Adrenal gland (tissue), 12 donors: ENCODE measurements around the gene RGS17. TPM values are rescaled to one million over a fixed set of nuclear protein-coding genes. Genes with fewer than 3 reads are reported as not detected.

Experiments
- DNase-seq, 7 donors: peaks; one replicate each; pipeline ENCODE4 v3.0.0-alpha.2; 2019 to 2020
- H3K27ac ChIP-seq, 5 donors: fragments of 200-600 bp; sonication (generic) in 4 of 5; 1 replicate in 3 of 5; 2 replicates in 2 of 5; pipeline versions ENCODE4 v1.5.1 to v1.8.0; 2016 to 2020; ENCODE audit warnings: mild to moderate bottlenecking in 1 of 5
- H3K27me3 ChIP-seq: fragments of 200-600 bp; 2 replicates; pipeline ENCODE4 v1.8.0; 2021
- H3K36me3 ChIP-seq, 2 donors: fragments of 200-600 bp; replicated peaks in 1 of 2; 1 replicate in 1 of 2; 2 replicates in 1 of 2; pipeline versions ENCODE4 v1.5.1 to v1.8.0; 2018 to 2022
- H3K4me1 ChIP-seq, 2 donors: fragments of 200-600 bp; replicated peaks in 1 of 2; 1 replicate in 1 of 2; 2 replicates in 1 of 2; pipeline versions ENCODE4 v1.5.1 to v1.8.0; 2018 to 2021
- H3K4me3 ChIP-seq, 4 donors: fragments of 200-600 bp; sonication (generic) in 3 of 4; one replicate each; pipeline ENCODE4 v1.5.1; 2016 to 2018
- H3K9me3 ChIP-seq, 3 donors: fragments of 200-600 bp; sonication (generic) in 1 of 3; replicated peaks in 1 of 3; 1 replicate in 2 of 3; 2 replicates in 1 of 3; pipeline versions ENCODE4 v1.5.1 to v1.8.0; 2016 to 2021
- CTCF ChIP-seq, 6 experiments: fragments of 450-650 bp in 4 of 6; fragments of 200-600 bp in 2 of 6; sonication (generic) in 1 of 6; IDR thresholded peaks; 1 replicate in 5 of 6; 2 replicates in 1 of 6; pipeline versions ENCODE4 v1.5.1 to v1.8.0; 2016 to 2021; ENCODE audit warnings: antibody characterized with exemption in 6 of 6, mild to moderate bottlenecking in 2 of 6, moderate library complexity in 1 of 6
- POLR2A ChIP-seq, 2 donors: fragments of 450-650 bp; IDR thresholded peaks; one replicate each; pipeline ENCODE4 v1.6.1; 2017; ENCODE audit warnings: antibody characterized with exemption in 2 of 2, mild to moderate bottlenecking in 2 of 2, moderate library complexity in 1 of 2
- WGBS, 4 donors: extraction: QIAGEN DNeasy Blood & Tissue Kit in 2 of 4; methylation state at CpG; one replicate each; pipeline versions ENCODE4 v1.1.5 to v1.1.7; 2013 to 2017; 5-methylcytosine and 5-hydroxymethylcytosine counted together
- intact Hi-C, 2 donors: fragments of 100-400 bp; cut with DNase I; formaldehyde crosslinking; loops; one replicate each; pipeline versions ENCODE4 v1.14.1 to v1.15.0; 2022 to 2023
- polyA plus RNA-seq, 3 donors: library from polyadenylated mRNA; stranded (reverse); fragments of 200-250 nt in 2 of 3; fragments of 350-450 nt in 1 of 3; fragmentation: Illumina TruSeq in 1 of 3; extraction: RNeasy Lipid Tissue Mini Kit (QIAGEN cat#74804) in 1 of 3; gene quantifications; one replicate each; pipeline ENCODE4 v1.2.3, GENCODE V29; 2013 to 2014
- total RNA-seq, 9 donors: library from RNA; depleted of rRNA in 4 of 9; stranded (reverse); fragments of >200 nt in 4 of 9; fragments of 120-200 nt in 1 of 9; fragmentation: NEBNext Ultra II Directional in 1 of 9; extraction: Animal tissue kit (Norgen Biotek cat#: 25700) in 1 of 9; gene quantifications; one replicate each; pipeline versions ENCODE4 v1.1.0 to v1.2.4, GENCODE V29; 2013 to 2023
- donor health status: healthy with polysubstance abuse.
- donor health status: Bipolar disorder and iron deficiency.
- donor health status: DM: yes; HTN: yes; CAD: no.
- donor health status: DM: no; HTN: no; CAD: no.
- donor health status: DM: no; HTN: no; CAD: no.
- donor health status: DM: yes; HTN: yes; CAD: no.

The RGS17 gene
- total and polyA plus RNA-seq, 12 donors = under 0.01 to 0.83 (median 0.16) TPM; not detected in 5

DNA sequence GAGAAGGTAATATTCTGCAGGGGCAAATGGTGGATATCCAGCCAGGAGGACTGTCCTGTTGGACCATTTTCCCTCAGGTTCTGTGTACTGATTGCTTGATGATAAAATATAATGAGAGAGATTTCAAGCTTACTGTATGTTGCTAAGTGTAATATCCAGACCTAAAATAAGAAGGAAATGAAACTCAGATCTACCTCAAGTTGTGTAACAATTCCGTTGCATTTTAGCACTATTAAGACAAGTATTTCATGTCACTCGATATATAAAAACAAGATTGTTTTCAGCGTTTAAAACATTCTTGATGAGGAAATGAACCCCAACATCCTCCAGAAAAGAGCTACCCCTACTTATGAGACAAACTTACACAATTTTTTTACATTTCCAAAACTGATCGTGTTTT, 57.2 kb downstream of the RGS17 start:
- H3K27ac ChIP-seq = no peak overlapping the region
- no peaks in the 10 kb centered on the region for H3K9me3 ChIP-seq
- TF ChIP-seq CTCF (IDR thresholded peaks at IDR 0.05) = no peak
- TF ChIP-seq POLR2A (IDR thresholded peaks at IDR 0.05) = no peak
- no peaks in the 10 kb centered on the region for H3K4me1 ChIP-seq
- H3K27me3 ChIP-seq = no peaks in the 10 kb centered on the region
- no peaks in the 10 kb centered on the region for H3K36me3 ChIP-seq
- DNase-seq = no peak
- intact Hi-C loops = no loop called here
- WGBS, 4 donors = 55 to 78% (median 61%) methylated on average over 4 of the region's 4 CpGs
- no peak overlapping the region for H3K4me3 ChIP-seq

GRCh38 chr6:153070756-153071155, 60.3 kb downstream of the RGS17 start:
- Histone ChIP-seq H3K9me3 (peaks cover 0 to 4% (median 0%) of the 10 kb centered on the region in 3 donors), H3K27ac (no peak overlapping the region), H3K36me3 (no peaks in the 10 kb centered on the region), H3K27me3 (no peaks in the 10 kb centered on the region), H3K4me3 (no peak overlapping the region), H3K4me1 (no peaks in the 10 kb centered on the region)
- intact Hi-C loops = no loop called here
- WGBS, 4 donors = 88 to 94% (median 89%) methylated on average over 7 of the region's 7 CpGs
- TF ChIP-seq CTCF (IDR thresholded peaks at IDR 0.05) (no peak), POLR2A (IDR thresholded peaks at IDR 0.05) (no peak)
- DNase-seq = no peak

- H3K27me3 ChIP-seq = no peaks in the 10 kb centered on the region
- TF ChIP-seq CTCF (IDR thresholded peaks at IDR 0.05) (no peak), POLR2A (IDR thresholded peaks at IDR 0.05) (no peak)
- H3K27ac ChIP-seq = no peak overlapping the region
- intact Hi-C loops = no loop called here
- H3K36me3 ChIP-seq = no peaks in the 10 kb centered on the region
- H3K9me3 ChIP-seq = peaks cover 0 to 4% (median 0%) of the 10 kb centered on the region in 3 donors
- no peaks in the 10 kb centered on the region for H3K4me1 ChIP-seq
- no peak for DNase-seq
- H3K4me3 ChIP-seq = no peak overlapping the region
Observed at GRCh38 chr6:153069897-153070296, 61.2 kb downstream of the RGS17 start.

GRCh38 chr6:153065222-153065621, 65.9 kb downstream of the RGS17 start:
- intact Hi-C loops = no loop called here
- no peak overlapping the region for H3K27ac ChIP-seq
- DNase-seq = no peak
- no peak for TF ChIP-seq POLR2A (IDR thresholded peaks at IDR 0.05)
- TF ChIP-seq CTCF (IDR thresholded peaks at IDR 0.05) = no peak
- no peaks in the 10 kb centered on the region for H3K4me1 ChIP-seq
- H3K27me3 ChIP-seq = no peaks in the 10 kb centered on the region
- no peak overlapping the region for H3K4me3 ChIP-seq
- no peaks in the 10 kb centered on the region for H3K36me3 ChIP-seq
- H3K9me3 ChIP-seq = peaks cover 0 to 4% (median 0%) of the 10 kb centered on the region in 3 donors
